GM12892 (cell line): ENCODE data around the gene TMEM266.

ENCODE experiments used
- POLR2A ChIP-seq: IDR thresholded peaks from 2 replicates; pipeline ENCODE4 v1.6.1; 2011; ENCODE audit warnings: low read depth, low read length, control low read depth
- POLR2AphosphoS5 ChIP-seq: IDR thresholded peaks from 2 replicates; pipeline ENCODE4 v1.6.1; 2011; ENCODE audit warnings: low read depth, low read length, control low read depth
- TAF1 ChIP-seq: IDR thresholded peaks from 2 replicates; pipeline ENCODE4 v1.6.1; 2011; ENCODE audit warnings: low read depth, mild to moderate bottlenecking, control low read depth, low read length, borderline replicate concordance

GRCh38 chr15:76100361-76100760 lies 40.6 kb downstream of the TMEM266 start:
- no peak for TF ChIP-seq POLR2AphosphoS5
- TF ChIP-seq POLR2A = no peak
- no peak for TF ChIP-seq TAF1
